NT2/D1 (cell line): ENCODE data around the gene GPC6.

Source experiments
- DNase-seq: peaks from one replicate; pipeline ENCODE4 v3.0.0-alpha.2; 2011; ENCODE audit warnings: low read depth, low spot score
- H3K27me3 ChIP-seq: 2 replicates; pipeline ENCODE4 v1.6.0; 2011; ENCODE audit warnings: mild to moderate bottlenecking; ENCODE audit not compliant: insufficient read length, insufficient read depth
- H3K36me3 ChIP-seq: 2 replicates; pipeline ENCODE4 v1.6.1; 2011; ENCODE audit warnings: mild to moderate bottlenecking, low read length, mixed read lengths; ENCODE audit not compliant: insufficient read depth, insufficient read length
- H3K4me1 ChIP-seq: 2 replicates; pipeline ENCODE4 v1.5.1; 2011; ENCODE audit not compliant: insufficient read depth, insufficient read length
- H3K4me3 ChIP-seq: 2 replicates; pipeline ENCODE4 v1.5.1; 2011; ENCODE audit warnings: low read depth; ENCODE audit not compliant: insufficient read length
- H3K9ac ChIP-seq: 2 replicates; pipeline ENCODE4 v1.6.0; 2011; ENCODE audit warnings: low read depth; ENCODE audit not compliant: insufficient read length
- H3K9me3 ChIP-seq: 2 replicates; pipeline ENCODE4 v1.5.1; 2011; ENCODE audit warnings: mild to moderate bottlenecking, low read length; ENCODE audit not compliant: insufficient read depth
- SUZ12 ChIP-seq: IDR thresholded peaks from 2 replicates; pipeline ENCODE4 v1.6.1; 2011; ENCODE audit not compliant: insufficient read length, insufficient read depth; ENCODE audit errors: extremely low read depth
- YY1 ChIP-seq: IDR thresholded peaks from 2 replicates; pipeline ENCODE4 v1.6.1; 2011; ENCODE audit not compliant: insufficient read length, insufficient read depth
- ZNF274 ChIP-seq: IDR thresholded peaks from 2 replicates; pipeline ENCODE4 v1.6.1; 2011; ENCODE audit warnings: mild to moderate bottlenecking, low read depth, low read length

Gene GPC6

GRCh38 chr13:93233997-93234416 lies 7.4 kb downstream of the GPC6 start:
- DNase-seq = no peak
- no peaks in the 10 kb centered on the region for H3K4me1 ChIP-seq

DNA sequence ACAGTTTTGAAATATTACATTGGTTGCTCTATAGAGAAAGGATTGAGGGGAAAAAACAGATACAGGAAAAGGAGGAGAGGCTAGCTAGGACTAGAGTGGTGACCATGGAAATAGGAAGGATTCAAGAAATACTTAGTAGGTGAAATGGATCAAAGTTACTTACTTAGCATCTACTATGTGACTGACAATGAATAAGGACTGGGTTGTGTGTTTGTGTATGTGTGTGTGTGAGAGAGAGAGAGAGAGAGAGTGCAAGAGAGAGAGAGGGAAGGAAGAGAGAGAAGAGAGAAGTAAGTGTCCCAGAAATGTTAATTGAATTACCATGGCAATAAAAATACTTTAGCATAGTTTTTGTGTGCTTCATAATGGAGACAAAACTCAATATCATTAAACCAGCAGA lies 7.9 kb downstream of the GPC6 start:
- Histone ChIP-seq H3K9ac (no peak overlapping the region), H3K4me3 (no peak overlapping the region), H3K9me3 (peaks cover 22% of the 10 kb centered on the region), H3K27me3 (no peaks in the 10 kb centered on the region), H3K4me1 (no peaks in the 10 kb centered on the region), H3K36me3 (no peaks in the 10 kb centered on the region)
- DNase-seq = no peak
- no peak for TF ChIP-seq YY1
- no peak for TF ChIP-seq SUZ12
- no peak for TF ChIP-seq ZNF274

More at GRCh38 chr13:93233997-93234416, 7.4 kb downstream of the GPC6 start:
- H3K9ac ChIP-seq = no peak overlapping the region
- no peaks in the 10 kb centered on the region for H3K27me3 ChIP-seq
- no peaks in the 10 kb centered on the region for H3K36me3 ChIP-seq
- no peak overlapping the region for H3K4me3 ChIP-seq
- TF ChIP-seq ZNF274 = no peak
- TF ChIP-seq SUZ12 = no peak
- no peak for TF ChIP-seq YY1
- H3K9me3 ChIP-seq = peaks cover 19% of the 10 kb centered on the region

DNA sequence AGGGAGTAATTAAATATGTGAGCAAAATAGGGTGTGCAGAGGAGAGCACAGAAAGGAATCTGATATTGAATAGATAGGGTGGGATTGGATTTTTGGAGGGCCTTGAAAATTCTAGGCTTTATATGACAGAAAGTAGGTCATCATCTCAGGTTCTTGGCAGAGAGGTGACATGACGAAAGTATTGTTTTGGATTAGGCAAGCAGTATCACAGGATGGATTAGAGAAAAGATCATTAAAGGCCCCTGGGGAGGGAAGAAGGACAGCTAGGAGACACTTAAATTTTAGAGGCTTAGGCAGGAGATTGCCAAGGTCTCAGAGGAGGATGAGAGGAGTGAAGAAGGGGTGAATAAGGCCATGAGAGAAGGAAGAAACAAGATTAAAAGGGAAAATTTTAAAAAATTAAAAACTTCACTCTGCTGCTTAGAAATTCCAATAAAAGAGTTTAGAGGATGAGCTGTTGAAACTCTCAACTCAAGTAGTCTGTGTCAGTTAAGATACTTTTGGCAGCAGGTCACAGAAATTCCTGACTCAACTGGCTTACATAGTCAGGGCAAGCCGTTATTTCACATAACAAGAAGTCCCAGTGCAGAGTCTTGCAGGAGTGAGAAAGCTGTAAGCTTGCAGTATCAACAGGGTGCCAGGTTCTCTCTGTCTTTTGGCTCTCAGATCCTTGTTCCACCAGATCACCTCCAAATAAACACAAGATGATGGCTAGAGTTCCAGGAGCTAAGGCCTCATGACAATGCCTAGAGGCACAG lies 8.8 kb downstream of the GPC6 start:
- no peaks in the 10 kb centered on the region for H3K36me3 ChIP-seq
- H3K9ac ChIP-seq = no peak overlapping the region
- H3K4me3 ChIP-seq = no peak overlapping the region
- H3K9me3 ChIP-seq = peaks cover 22% of the 10 kb centered on the region
- H3K27me3 ChIP-seq = no peaks in the 10 kb centered on the region
- TF ChIP-seq YY1 (no peak), SUZ12 (no peak), ZNF274 (no peak)
- no peak for DNase-seq
- no peaks in the 10 kb centered on the region for H3K4me1 ChIP-seq

DNA sequence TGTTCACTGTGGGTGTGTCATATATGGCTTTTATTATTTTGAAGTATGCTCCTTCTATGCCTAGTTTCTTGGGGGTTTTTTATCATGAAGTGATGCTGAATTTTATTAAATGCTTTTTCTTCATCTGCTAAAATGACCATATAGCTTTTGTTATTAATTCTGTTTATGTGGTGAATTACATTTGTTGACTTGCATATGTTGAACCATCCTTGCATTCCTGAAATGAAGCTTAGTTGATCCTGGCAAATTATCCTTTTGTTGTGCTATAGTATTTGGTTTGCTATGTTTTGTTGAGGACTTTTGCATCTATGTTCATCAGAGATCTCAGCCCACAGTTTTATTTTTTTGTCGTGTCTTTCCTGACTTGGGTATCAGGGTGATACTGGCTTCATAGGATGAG lies 12.1 kb downstream of the GPC6 start:
- H3K4me1 ChIP-seq = no peaks in the 10 kb centered on the region
- TF ChIP-seq ZNF274 (no peak), YY1 (no peak), SUZ12 (no peak)
- no peak for DNase-seq
- H3K27me3 ChIP-seq = no peaks in the 10 kb centered on the region
- no peak overlapping the region for H3K9ac ChIP-seq
- peaks cover 17% of the 10 kb centered on the region for H3K9me3 ChIP-seq
- H3K4me3 ChIP-seq = no peak overlapping the region
- no peaks in the 10 kb centered on the region for H3K36me3 ChIP-seq

DNA sequence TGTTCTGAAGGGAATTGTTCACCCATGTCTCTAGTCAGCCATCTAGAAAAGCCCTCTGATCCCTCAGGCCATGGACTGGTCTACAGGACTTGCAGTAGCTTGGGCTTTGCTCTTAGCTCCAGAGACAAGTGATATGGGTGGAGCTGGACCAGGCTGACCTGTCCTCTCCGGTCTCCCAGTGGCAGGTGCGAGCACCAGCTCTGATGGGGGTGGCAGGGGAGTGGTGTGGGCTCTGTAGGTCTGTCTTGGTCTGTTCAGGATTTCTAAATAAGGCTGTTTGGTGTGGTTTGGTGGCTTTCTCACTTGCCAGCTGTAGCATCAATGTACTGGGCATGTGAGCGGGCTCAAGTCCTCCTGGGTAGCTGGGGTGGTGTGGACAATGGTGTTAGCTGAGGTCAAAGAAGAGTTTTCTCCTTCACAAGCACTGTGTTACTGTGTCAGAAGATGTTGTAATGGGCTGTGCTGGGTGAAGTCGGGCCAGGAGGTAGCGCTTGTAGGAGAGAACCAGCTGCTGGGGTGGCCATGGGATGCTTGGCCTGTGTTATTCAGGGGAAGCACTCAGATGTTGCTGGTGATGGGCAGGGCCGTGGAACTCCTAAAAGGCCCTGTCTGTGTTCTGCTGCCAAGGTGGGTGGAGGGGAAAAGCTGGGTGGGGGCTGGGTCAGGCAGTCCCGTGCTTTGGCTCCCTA lies 16.9 kb downstream of the GPC6 start:
- Histone ChIP-seq H3K4me3 (no peak overlapping the region), H3K4me1 (peaks cover 2% of the 10 kb centered on the region), H3K9ac (no peak overlapping the region), H3K36me3 (no peaks in the 10 kb centered on the region), H3K9me3 (peaks cover 8% of the 10 kb centered on the region; the same call in 1 of the 2 replicates), H3K27me3 (no peaks in the 10 kb centered on the region)
- no peak for DNase-seq
- TF ChIP-seq SUZ12 = no peak
- no peak for TF ChIP-seq ZNF274
- no peak for TF ChIP-seq YY1

GRCh38 chr13:93244141-93244917 lies 17.7 kb downstream of the GPC6 start:
- no peaks in the 10 kb centered on the region for H3K36me3 ChIP-seq
- H3K9ac ChIP-seq = no peak overlapping the region
- peaks cover 2% of the 10 kb centered on the region for H3K4me1 ChIP-seq
- H3K4me3 ChIP-seq = no peak overlapping the region
- no peaks in the 10 kb centered on the region for H3K27me3 ChIP-seq
- DNase-seq = no peak
- no peak for TF ChIP-seq YY1
- no peaks in the 10 kb centered on the region; the same call in 1 of the 2 replicates for H3K9me3 ChIP-seq

DNA sequence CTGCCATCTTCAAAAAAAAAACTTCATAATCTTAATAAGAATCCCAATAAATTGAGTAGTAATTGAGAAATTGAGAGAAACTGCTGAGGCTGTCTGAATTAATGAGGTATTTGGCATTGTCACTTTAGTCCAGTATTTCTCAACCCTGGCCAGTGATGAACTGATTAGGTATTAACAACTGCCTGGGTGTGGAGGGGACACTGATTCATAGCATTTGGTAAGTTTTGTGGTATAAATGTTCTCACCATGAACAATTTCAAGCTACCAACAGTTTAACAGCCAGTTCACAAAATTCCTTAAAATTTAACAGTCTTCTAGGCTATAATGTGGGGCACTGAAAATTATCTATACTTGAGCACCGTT lies 18.3 kb downstream of the GPC6 start:
- Histone ChIP-seq H3K4me3 (no peak overlapping the region), H3K27me3 (no peaks in the 10 kb centered on the region), H3K4me1 (peaks cover 2% of the 10 kb centered on the region), H3K9me3 (no peaks in the 10 kb centered on the region), H3K9ac (no peak overlapping the region), H3K36me3 (no peaks in the 10 kb centered on the region)
- DNase-seq = no peak
- no peak for TF ChIP-seq YY1
- TF ChIP-seq ZNF274 = no peak
- no peak for TF ChIP-seq SUZ12
